IMR-90 (cell line): Measurements from ENCODE around the gene MAVS. TPM values are rescaled to one million over a fixed set of nuclear protein-coding genes. Genes with fewer than 3 reads are reported as not detected.

Experiments
- ATAC-seq: fragments of 200-7000 bp; cut with Tn5 transposase; 2 replicates; pipeline ENCODE4 v1.9.1; 2020; ENCODE audit warnings: low read depth, mild to moderate bottlenecking, moderate library complexity
- BruUV-seq: library from RNA; stranded (reverse); fragments of 400-500 nt; replicated peaks from 2 replicates; lab custom pipeline; 2021; lab: Mats Ljungman, UMichigan
- CTCF ChIA-PET: fragments of 300-600 bp; formaldehyde crosslinking; extraction: SDS; loops from one replicate; lab custom pipeline; 2021; ENCODE audit warnings: antibody characterized with exemption; lab: Yijun Ruan, JAX
- POLR2A ChIA-PET: fragments of 300-600 bp; sonication (Branson Sonifier 250); formaldehyde crosslinking; loops from one replicate; lab custom pipeline; 2022; ENCODE audit warnings: antibody characterized with exemption; ENCODE audit not compliant: unreplicated experiment; lab: Charles Lee
- DNase-seq: peaks from one replicate; pipeline ENCODE4 v3.0.0; 2013
- H2AFZ ChIP-seq: replicated peaks from 2 replicates; pipeline ENCODE3; 2013; ENCODE audit warnings: low read length, mild to moderate bottlenecking; ENCODE audit not compliant: poor library complexity
- H2AK5ac ChIP-seq: 2 replicates; pipeline ENCODE4 v1.6.1; 2013; ENCODE audit warnings: low read depth, low read length, inconsistent platforms
- H2AK9ac ChIP-seq: replicated peaks from 2 replicates; pipeline ENCODE3; 2013; ENCODE audit warnings: mild to moderate bottlenecking, low read depth, low read length, moderate library complexity; ENCODE audit not compliant: poor library complexity
- H2BK120ac ChIP-seq: 2 replicates; pipeline ENCODE4 v1.6.1; 2013; ENCODE audit warnings: low read depth, low read length, inconsistent platforms
- H2BK15ac ChIP-seq: 3 replicates; pipeline ENCODE4 v1.6.1; 2013; ENCODE audit warnings: low read depth, low read length, inconsistent platforms
- H2BK20ac ChIP-seq: 2 replicates; pipeline ENCODE4 v1.6.1; 2013; ENCODE audit warnings: low read depth, mild to moderate bottlenecking, inconsistent platforms, low read length, moderate library complexity
- H2BK5ac ChIP-seq: 2 replicates; pipeline ENCODE4 v1.6.1; 2013; ENCODE audit warnings: mild to moderate bottlenecking, low read depth, low read length, inconsistent platforms; ENCODE audit not compliant: poor library complexity, severe bottlenecking
- H3K14ac ChIP-seq: replicated peaks from 2 replicates; pipeline ENCODE4 v1.6.1; 2013; ENCODE audit warnings: low read depth, low read length, inconsistent platforms
- H3K18ac ChIP-seq: 2 replicates; pipeline ENCODE4 v1.6.1; 2013; ENCODE audit warnings: low read depth, low read length, control low read depth
- H3K23ac ChIP-seq: 2 replicates; pipeline ENCODE4 v1.6.1; 2013; ENCODE audit warnings: low read depth, low read length, inconsistent platforms
- H3K27ac ChIP-seq: 2 replicates; pipeline ENCODE4 v1.5.1; 2013; ENCODE audit warnings: mild to moderate bottlenecking, control low read depth, low read length; ENCODE audit not compliant: insufficient read depth
- H3K27me3 ChIP-seq: 2 replicates; pipeline ENCODE4 v1.6.1; 2013; ENCODE audit warnings: low read length; ENCODE audit not compliant: control insufficient read depth, insufficient read depth
- H3K36me3 ChIP-seq: 2 replicates; pipeline ENCODE4 v1.6.1; 2013; ENCODE audit warnings: low read length, mixed read lengths; ENCODE audit not compliant: control insufficient read depth, insufficient read depth
- H3K4ac ChIP-seq: 2 replicates; pipeline ENCODE4 v1.6.1; 2013; ENCODE audit warnings: low read depth, low read length, inconsistent platforms
- H3K4me1 ChIP-seq: 2 replicates; pipeline ENCODE4 v1.6.1; 2013; ENCODE audit warnings: low read length, mixed read lengths; ENCODE audit not compliant: control insufficient read depth, insufficient read depth
- H3K4me2 ChIP-seq: 2 replicates; pipeline ENCODE4 v1.6.1; 2013; ENCODE audit warnings: low read depth, mild to moderate bottlenecking, control low read depth, low read length, moderate library complexity
- H3K4me3 ChIP-seq: 2 replicates; pipeline ENCODE4 v1.5.1; 2013; ENCODE audit warnings: low read depth, mild to moderate bottlenecking, control low read depth, low read length, moderate library complexity; ENCODE audit not compliant: insufficient read depth
- H3K56ac ChIP-seq: 2 replicates; pipeline ENCODE4 v1.6.1; 2013; ENCODE audit warnings: low read length, inconsistent platforms; ENCODE audit not compliant: insufficient read depth; ENCODE audit errors: extremely low read depth
- H3K79me1 ChIP-seq, 2 experiments: 2 replicates each; pipeline ENCODE4 v1.6.1; 2013; ENCODE audit warnings: low read length in 2 of 2, inconsistent platforms in 1 of 2, low read depth in 1 of 2
- H3K9ac ChIP-seq: 2 replicates; pipeline ENCODE4 v1.6.1; 2013; ENCODE audit warnings: low read depth, low read length, control low read depth
- H3K9me1 ChIP-seq: 2 replicates; pipeline ENCODE4 v1.6.1; 2013; ENCODE audit warnings: low read length, inconsistent platforms; ENCODE audit not compliant: insufficient read depth
- H3K9me3 ChIP-seq: 2 replicates; pipeline ENCODE4 v1.6.1; 2013; ENCODE audit warnings: low read length; ENCODE audit not compliant: control insufficient read depth, insufficient read depth
- H4K20me1 ChIP-seq: 2 replicates; pipeline ENCODE4 v1.6.1; 2013; ENCODE audit warnings: low read length, inconsistent platforms; ENCODE audit not compliant: insufficient read depth
- H4K5ac ChIP-seq: 2 replicates; pipeline ENCODE4 v1.6.1; 2013; ENCODE audit warnings: mild to moderate bottlenecking, low read depth, low read length, control low read depth
- H4K8ac ChIP-seq, 2 experiments: 2 replicates each; pipeline ENCODE4 v1.6.1; 2013; ENCODE audit warnings: low read depth in 2 of 2, low read length in 2 of 2, control low read depth in 1 of 2, inconsistent platforms in 1 of 2
- H4K91ac ChIP-seq: 2 replicates; pipeline ENCODE4 v1.6.1; 2013; ENCODE audit warnings: low read depth, low read length, inconsistent platforms; ENCODE audit not compliant: insufficient read depth
- BHLHE40 ChIP-seq: fragments of 150-350 bp; IDR thresholded peaks from 2 replicates; pipeline ENCODE4 v1.6.1; 2016; ENCODE audit warnings: mild to moderate bottlenecking, low read depth, low read length
- CEBPB ChIP-seq: IDR thresholded peaks from 2 replicates; pipeline ENCODE4 v1.6.1; 2012; ENCODE audit warnings: low read depth, low read length, improper control_type of control experiment
- CHD1 ChIP-seq: IDR thresholded peaks from 2 replicates; pipeline ENCODE4 v1.6.1; 2012; ENCODE audit warnings: low read depth, low read length, improper control_type of control experiment
- FOS ChIP-seq: fragments of 150-350 bp; IDR thresholded peaks from 2 replicates; pipeline ENCODE4 v1.6.1; 2016; ENCODE audit warnings: low read depth, low read length
- MAFK ChIP-seq: IDR thresholded peaks from 2 replicates; pipeline ENCODE4 v1.6.1; 2012; ENCODE audit warnings: low read depth, low read length, improper control_type of control experiment
- MAZ ChIP-seq: IDR thresholded peaks from 2 replicates; pipeline ENCODE4 v1.6.1; 2012; ENCODE audit warnings: low read depth, mild to moderate bottlenecking, low read length, improper control_type of control experiment, moderate library complexity, borderline replicate concordance
- MXI1 ChIP-seq: IDR thresholded peaks from 2 replicates; pipeline ENCODE4 v1.6.1; 2012; ENCODE audit warnings: low read depth, mild to moderate bottlenecking, low read length, moderate library complexity, borderline replicate concordance
- NFE2L2 ChIP-seq: fragments of 150-350 bp; IDR thresholded peaks from 2 replicates; pipeline ENCODE4 v1.6.1; 2016; ENCODE audit warnings: low read depth, mild to moderate bottlenecking, low read length
- POLR2A ChIP-seq: IDR thresholded peaks from 2 replicates; pipeline ENCODE4 v1.6.1; 2012; ENCODE audit warnings: mild to moderate bottlenecking, low read depth, low read length
- RAD21 ChIP-seq: IDR thresholded peaks from 2 replicates; pipeline ENCODE4 v1.6.1; 2012; ENCODE audit warnings: low read length, improper control_type of control experiment
- RCOR1 ChIP-seq: IDR thresholded peaks from 2 replicates; pipeline ENCODE4 v1.6.1; 2012; ENCODE audit warnings: mild to moderate bottlenecking, low read length, improper control_type of control experiment; ENCODE audit not compliant: insufficient replicate concordance
- RFX5 ChIP-seq: IDR thresholded peaks from 2 replicates; pipeline ENCODE4 v1.8.0; 2012; ENCODE audit warnings: low read depth, mild to moderate bottlenecking, low read length, moderate library complexity
- SMC3 ChIP-seq: fragments of 150-350 bp; IDR thresholded peaks from 2 replicates; pipeline ENCODE4 v1.6.1; 2016; ENCODE audit warnings: low read depth, mild to moderate bottlenecking, antibody characterized with exemption, low read length, moderate library complexity
- WGBS, 2 experiments: methylation state at CpG; one replicate each; pipeline versions ENCODE4 v1.1.5 to v1.1.7; 2013; ENCODE audit warnings: missing lambda C conversion rate in 2 of 2; ENCODE audit not compliant: insufficient read length in 1 of 2; ENCODE audit errors: extremely low coverage in 2 of 2; 5-methylcytosine and 5-hydroxymethylcytosine counted together
- dilution Hi-C: fragments of 300-500 bp; cut with HindIII; formaldehyde crosslinking; loops from one replicate; pipeline ENCODE4 v1.14.3; 2018; ENCODE audit warnings: low sequenced_read_pairs; ENCODE audit not compliant: unreplicated experiment
- in situ Hi-C: fragments of 300-500 bp; cut with MboI; formaldehyde crosslinking; loops from 3 replicates; pipeline ENCODE4 v1.14.3; 2019; ENCODE audit warnings: low sequenced_read_pairs, inconsistent platforms, mixed read lengths
- intact Hi-C: fragments of 100-400 bp; cut with micrococcal nuclease; formaldehyde crosslinking; loops from 2 replicates; pipeline ENCODE4 v1.10.0; 2022
- polyA plus RNA-seq, 3 experiments: library from polyadenylated mRNA; depleted of rRNA; stranded (reverse); fragments of >200 nt; gene quantifications; 2 replicates each; pipeline ENCODE4 v1.2.3, GENCODE V29; 2012; ENCODE audit warnings: low replicate concordance in 1 of 3
- total RNA-seq: library from RNA; depleted of rRNA; stranded (reverse); fragments of >200 nt; gene quantifications from 2 replicates; pipeline ENCODE4 v1.2.3, GENCODE V29; 2012
- TF ChIP-seq, protein P1 (sequence below): fragments of 150-350 bp; IDR thresholded peaks from 2 replicates; pipeline ENCODE4 v1.6.1; 2016; ENCODE audit warnings: low read depth, mild to moderate bottlenecking, low read length, moderate library complexity, borderline replicate concordance
- TF ChIP-seq, protein P2 (sequence below): conservative IDR thresholded peaks from 2 replicates; pipeline ENCODE4 v1.5.1; 2012; ENCODE audit warnings: mild to moderate bottlenecking, low read depth, low read length, improper control_type of control experiment
- TF ChIP-seq, protein P3 (sequence below): fragments of 150-350 bp; IDR thresholded peaks from 2 replicates; pipeline ENCODE4 v1.6.1; 2017; ENCODE audit warnings: mild to moderate bottlenecking, antibody characterized with exemption, low read length, low read depth

The MAVS gene
- total and polyA plus RNA-seq, 2 of the 4 experiments (the other 2 are of a cell fraction) = 10.4 to 15.6 TPM

DNA sequence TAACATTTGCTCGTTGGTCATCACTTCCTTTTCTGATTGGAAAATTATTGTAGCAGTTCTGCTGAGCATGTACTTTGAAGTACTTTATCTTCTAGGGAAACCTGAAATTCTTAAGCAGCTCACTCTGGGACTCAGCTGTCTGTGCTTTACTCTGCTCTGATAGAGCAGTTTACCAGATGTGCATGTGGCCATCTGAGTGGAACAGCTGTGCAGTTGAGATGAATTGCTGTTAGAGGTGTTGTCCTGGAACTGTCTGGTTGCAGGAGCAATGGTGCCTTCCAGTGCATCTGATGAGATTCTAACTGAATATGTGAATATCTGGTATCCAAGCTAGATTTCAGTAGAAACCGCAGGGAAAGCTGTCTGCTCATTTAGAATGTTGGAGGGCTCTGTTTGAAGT, 69.7 kb downstream of the MAVS start:
- in situ Hi-C loops = no loop called here
- intact Hi-C loops = no loop called here

More for the DNA sequence above, 69.7 kb downstream of the MAVS start:
- Histone ChIP-seq H3K4me1 (peaks cover 5% of the 10 kb centered on the region), H4K91ac (no peak overlapping the region), H4K8ac (no peak overlapping the region), H3K4me3 (no peak overlapping the region), H4K20me1 (peaks cover 61% of the 10 kb centered on the region), H2AK9ac (no peak overlapping the region), H3K14ac (no peak overlapping the region), H2BK120ac (no peak overlapping the region), H3K56ac (no peak overlapping the region), H2BK15ac (no peak overlapping the region), H3K9me3 (no peaks in the 10 kb centered on the region), H2AK5ac (no peak overlapping the region), H4K5ac (no peak overlapping the region), H3K4me2 (no peak overlapping the region), H3K27ac (no peak overlapping the region), H3K9me1 (peaks cover 6% of the 10 kb centered on the region), H3K18ac (no peak overlapping the region), H3K4ac (no peak overlapping the region), H3K23ac (no peak overlapping the region), H2BK20ac (no peak overlapping the region), H3K9ac (no peak overlapping the region), H3K27me3 (no peaks in the 10 kb centered on the region), H3K36me3 (peaks cover 36% of the 10 kb centered on the region), H2AFZ (no peak overlapping the region), H3K79me1 (peaks cover 35 to 58% of the 10 kb centered on the region in 2 experiments), H2BK5ac (no peak overlapping the region)
- ChIA-PET POLR2A (no interaction called here), CTCF (no interaction called here)
- WGBS, 2 experiments = no CpG with 5 or more reads among the region's 2 CpGs
- ATAC-seq = no peak
- dilution Hi-C loops = no loop called here
- no TSS peak for BruUV-seq
- DNase-seq = no peak
- TF ChIP-seq, protein P1, sequence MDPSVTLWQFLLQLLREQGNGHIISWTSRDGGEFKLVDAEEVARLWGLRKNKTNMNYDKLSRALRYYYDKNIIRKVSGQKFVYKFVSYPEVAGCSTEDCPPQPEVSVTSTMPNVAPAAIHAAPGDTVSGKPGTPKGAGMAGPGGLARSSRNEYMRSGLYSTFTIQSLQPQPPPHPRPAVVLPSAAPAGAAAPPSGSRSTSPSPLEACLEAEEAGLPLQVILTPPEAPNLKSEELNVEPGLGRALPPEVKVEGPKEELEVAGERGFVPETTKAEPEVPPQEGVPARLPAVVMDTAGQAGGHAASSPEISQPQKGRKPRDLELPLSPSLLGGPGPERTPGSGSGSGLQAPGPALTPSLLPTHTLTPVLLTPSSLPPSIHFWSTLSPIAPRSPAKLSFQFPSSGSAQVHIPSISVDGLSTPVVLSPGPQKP = no peak
- TF ChIP-seq FOS = no peak
- no peak for TF ChIP-seq RFX5
- TF ChIP-seq BHLHE40 = no peak
- TF ChIP-seq MAZ = no peak
- no peak for TF ChIP-seq NFE2L2
- TF ChIP-seq POLR2A = no peak
- no peak for TF ChIP-seq MAFK
- TF ChIP-seq SMC3 = no peak
- no peak for TF ChIP-seq CEBPB
- TF ChIP-seq, protein P2, sequence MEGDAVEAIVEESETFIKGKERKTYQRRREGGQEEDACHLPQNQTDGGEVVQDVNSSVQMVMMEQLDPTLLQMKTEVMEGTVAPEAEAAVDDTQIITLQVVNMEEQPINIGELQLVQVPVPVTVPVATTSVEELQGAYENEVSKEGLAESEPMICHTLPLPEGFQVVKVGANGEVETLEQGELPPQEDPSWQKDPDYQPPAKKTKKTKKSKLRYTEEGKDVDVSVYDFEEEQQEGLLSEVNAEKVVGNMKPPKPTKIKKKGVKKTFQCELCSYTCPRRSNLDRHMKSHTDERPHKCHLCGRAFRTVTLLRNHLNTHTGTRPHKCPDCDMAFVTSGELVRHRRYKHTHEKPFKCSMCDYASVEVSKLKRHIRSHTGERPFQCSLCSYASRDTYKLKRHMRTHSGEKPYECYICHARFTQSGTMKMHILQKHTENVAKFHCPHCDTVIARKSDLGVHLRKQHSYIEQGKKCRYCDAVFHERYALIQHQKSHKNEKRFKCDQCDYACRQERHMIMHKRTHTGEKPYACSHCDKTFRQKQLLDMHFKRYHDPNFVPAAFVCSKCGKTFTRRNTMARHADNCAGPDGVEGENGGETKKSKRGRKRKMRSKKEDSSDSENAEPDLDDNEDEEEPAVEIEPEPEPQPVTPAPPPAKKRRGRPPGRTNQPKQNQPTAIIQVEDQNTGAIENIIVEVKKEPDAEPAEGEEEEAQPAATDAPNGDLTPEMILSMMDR = no peak
- TF ChIP-seq RAD21 = no peak
- TF ChIP-seq CHD1 = no peak
- no peak for TF ChIP-seq RCOR1
- TF ChIP-seq, protein P3, sequence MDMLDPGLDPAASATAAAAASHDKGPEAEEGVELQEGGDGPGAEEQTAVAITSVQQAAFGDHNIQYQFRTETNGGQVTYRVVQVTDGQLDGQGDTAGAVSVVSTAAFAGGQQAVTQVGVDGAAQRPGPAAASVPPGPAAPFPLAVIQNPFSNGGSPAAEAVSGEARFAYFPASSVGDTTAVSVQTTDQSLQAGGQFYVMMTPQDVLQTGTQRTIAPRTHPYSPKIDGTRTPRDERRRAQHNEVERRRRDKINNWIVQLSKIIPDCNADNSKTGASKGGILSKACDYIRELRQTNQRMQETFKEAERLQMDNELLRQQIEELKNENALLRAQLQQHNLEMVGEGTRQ = no peak
- no peak for TF ChIP-seq MXI1
